DND-41 (cell line): ENCODE results near the gene DOCK9.
A peak's percentile ranks its signal among the peaks of the same experiment; 100 is the strongest.

Experiments
- ATAC-seq: fragments of 200-7000 bp; cut with Tn5 transposase; 3 replicates; pipeline ENCODE4 v1.9.1; 2021; ENCODE audit warnings: low read depth; ENCODE audit not compliant: insufficient read depth
- DNase-seq: peaks from one replicate; pipeline ENCODE4 v3.0.0-alpha.2; 2020
- H2AFZ ChIP-seq: 2 replicates; pipeline ENCODE4 v1.6.0; 2012; ENCODE audit warnings: low read depth, low read length
- H3K27ac ChIP-seq: 2 replicates; pipeline ENCODE4 v1.5.1; 2012; ENCODE audit warnings: low read length, inconsistent platforms
- H3K27me3 ChIP-seq: fragments of 200-600 bp; sonication (generic); 2 replicates; pipeline ENCODE4 v1.6.0; 2012; ENCODE audit warnings: low read length, mild to moderate bottlenecking, inconsistent platforms; ENCODE audit not compliant: insufficient read depth, poor library complexity
- H3K36me3 ChIP-seq: 2 replicates; pipeline ENCODE4 v1.5.1; 2012; ENCODE audit warnings: low read length, inconsistent platforms; ENCODE audit not compliant: insufficient read depth
- H3K4me1 ChIP-seq: 2 replicates; pipeline ENCODE4 v1.5.1; 2012; ENCODE audit warnings: mild to moderate bottlenecking, low read length; ENCODE audit not compliant: insufficient read depth
- H3K4me2 ChIP-seq: 2 replicates; pipeline ENCODE4 v1.6.0; 2012; ENCODE audit warnings: mild to moderate bottlenecking, moderate library complexity, low read length, inconsistent platforms; ENCODE audit not compliant: insufficient read depth
- H3K4me3 ChIP-seq, 2 experiments: fragments of 200-600 bp in 1 of 2; shearing (Covaris generic) in 1 of 2; 2 replicates each; pipeline ENCODE4 v1.5.1; 2012 to 2016; ENCODE audit warnings: inconsistent platforms in 2 of 2, low read length in 2 of 2, mild to moderate bottlenecking in 2 of 2, low read depth in 1 of 2, moderate library complexity in 1 of 2
- H3K79me2 ChIP-seq: 2 replicates; pipeline ENCODE4 v1.6.0; 2012; ENCODE audit warnings: low read length, inconsistent platforms; ENCODE audit not compliant: insufficient read depth
- H3K9ac ChIP-seq: 2 replicates; pipeline ENCODE4 v1.6.0; 2012; ENCODE audit warnings: low read depth, mild to moderate bottlenecking, inconsistent platforms, low read length, moderate library complexity
- H3K9me3 ChIP-seq: 2 replicates; pipeline ENCODE4 v1.5.1; 2012; ENCODE audit warnings: low read length, moderate library complexity, mild to moderate bottlenecking, inconsistent platforms; ENCODE audit not compliant: insufficient read depth, severe bottlenecking
- H4K20me1 ChIP-seq: 2 replicates; pipeline ENCODE4 v1.6.0; 2012; ENCODE audit warnings: low read length; ENCODE audit not compliant: insufficient read depth
- CTCF ChIP-seq: IDR thresholded peaks from 2 replicates; pipeline ENCODE4 v1.5.1; 2012; ENCODE audit warnings: borderline replicate concordance, low read length, moderate library complexity, mild to moderate bottlenecking; ENCODE audit not compliant: poor library complexity, severe bottlenecking; ENCODE audit errors: extremely low read depth
- EZH2 ChIP-seq: IDR thresholded peaks from 3 replicates; pipeline ENCODE4 v1.6.1; 2012; ENCODE audit warnings: borderline replicate concordance, low read depth, mild to moderate bottlenecking, moderate library complexity, low read length, inconsistent platforms; ENCODE audit not compliant: severe bottlenecking

DOCK9 gene

GRCh38 chr13:98854448-98854847 lies 123.4 kb downstream of the DOCK9 start:
- Histone ChIP-seq H3K4me3 (no peak overlapping the region), H2AFZ (no peak overlapping the region), H4K20me1 (no peaks in the 10 kb centered on the region), H3K9ac (no peak overlapping the region), H3K27me3 (no peaks in the 10 kb centered on the region), H3K27ac (no peak overlapping the region), H3K79me2 (no peaks in the 10 kb centered on the region), H3K4me1 (no peaks in the 10 kb centered on the region), H3K9me3 (no peaks in the 10 kb centered on the region), H3K36me3 (peaks cover 23% of the 10 kb centered on the region; the same call in 1 of the 2 replicates), H3K4me2 (no peak overlapping the region)
- ATAC-seq (no peak), DNase-seq (no peak)
- no peak for TF ChIP-seq CTCF
- TF ChIP-seq EZH2 = no peak

GRCh38 chr13:98853771-98854221 lies 124.1 kb downstream of the DOCK9 start:
- H3K79me2 ChIP-seq = no peaks in the 10 kb centered on the region
- no peaks in the 10 kb centered on the region for H3K9me3 ChIP-seq
- H3K27ac ChIP-seq = no peak overlapping the region
- no peaks in the 10 kb centered on the region for H3K27me3 ChIP-seq
- H3K4me2 ChIP-seq = no peak overlapping the region
- no peak for TF ChIP-seq CTCF
- no peak for TF ChIP-seq EZH2
- H2AFZ ChIP-seq = no peak overlapping the region
- H3K4me3 ChIP-seq = no peak overlapping the region
- peaks cover 17% of the 10 kb centered on the region; the same call in 1 of the 2 replicates for H3K36me3 ChIP-seq
- ATAC-seq (0 out of 3 replicates have a peak, but pooled peaks have one; percentile 19), DNase-seq (no peak)
- no peaks in the 10 kb centered on the region for H3K4me1 ChIP-seq
- H4K20me1 ChIP-seq = no peaks in the 10 kb centered on the region
- H3K9ac ChIP-seq = no peak overlapping the region

- H3K27me3 ChIP-seq = no peaks in the 10 kb centered on the region
- no peak for TF ChIP-seq EZH2
- TF ChIP-seq CTCF = no peak
- DNase-seq (no peak), ATAC-seq (no peak)
- no peak overlapping the region for H3K9ac ChIP-seq
- no peaks in the 10 kb centered on the region for H4K20me1 ChIP-seq
- no peak overlapping the region for H3K4me2 ChIP-seq
- no peak overlapping the region for H3K4me3 ChIP-seq
- no peak overlapping the region for H3K27ac ChIP-seq
- no peak overlapping the region for H2AFZ ChIP-seq
- no peaks in the 10 kb centered on the region for H3K4me1 ChIP-seq
- no peaks in the 10 kb centered on the region for H3K79me2 ChIP-seq
- H3K9me3 ChIP-seq = no peaks in the 10 kb centered on the region
- peaks cover 17% of the 10 kb centered on the region; the same call in 1 of the 2 replicates for H3K36me3 ChIP-seq
Observed at GRCh38 chr13:98851276-98851675, 126.6 kb downstream of the DOCK9 start.

GRCh38 chr13:98848746-98849145 lies 129.1 kb downstream of the DOCK9 start:
- Histone ChIP-seq H4K20me1 (no peaks in the 10 kb centered on the region), H3K27me3 (no peaks in the 10 kb centered on the region), H3K79me2 (no peaks in the 10 kb centered on the region), H3K27ac (no peak overlapping the region), H3K9ac (no peak overlapping the region), H3K4me1 (no peaks in the 10 kb centered on the region), H2AFZ (no peak overlapping the region), H3K9me3 (no peaks in the 10 kb centered on the region), H3K4me3 (no peak overlapping the region), H3K36me3 (peaks cover 16% of the 10 kb centered on the region), H3K4me2 (no peak overlapping the region)
- no peak for ATAC-seq
- TF ChIP-seq CTCF (no peak), EZH2 (no peak)
- DNase-seq = no peak
